HEK293 (cell line): Measurements from ENCODE around the gene SCFD2.

ENCODE experiments used
- CTCF ChIA-PET: fragments of 350-600 bp; formaldehyde crosslinking; extraction: SDS; loops from one replicate; lab custom pipeline; 2021; ENCODE audit warnings: antibody characterized with exemption; lab: Yijun Ruan, JAX
- POLR2A ChIA-PET: fragments of 300-600 bp; formaldehyde crosslinking; extraction: SDS; loops from one replicate; lab custom pipeline; 2020; ENCODE audit warnings: antibody characterized with exemption, inconsistent platforms; lab: Yijun Ruan, JAX
- H3K27ac ChIP-seq: fragments of 200-500 bp; sonication (Bioruptor generic); 2 replicates; pipeline ENCODE4 v1.5.1; 2014; ENCODE audit warnings: low read depth, low read length, control low read depth, inconsistent platforms; ENCODE audit errors: extremely low read depth
- H3K36me3 ChIP-seq, 2 experiments: fragments of 200-500 bp in 1 of 2; sonication (Bioruptor generic) in 1 of 2; 1 replicate in 1 of 2; 2 replicates in 1 of 2; pipeline ENCODE4 v1.5.1; 2014 to 2017; ENCODE audit warnings: inconsistent platforms in 2 of 2, low read length in 2 of 2; ENCODE audit not compliant: control insufficient read depth in 2 of 2, insufficient read depth in 1 of 2
- H3K4me1 ChIP-seq: fragments of 200-500 bp; sonication (Bioruptor generic); 2 replicates; pipeline ENCODE4 v1.5.1; 2014; ENCODE audit warnings: mild to moderate bottlenecking, low read length, inconsistent platforms; ENCODE audit not compliant: control insufficient read depth, insufficient read depth
- H3K4me3 ChIP-seq: 2 replicates; pipeline ENCODE4 v1.5.1; 2011; ENCODE audit warnings: low read depth, mild to moderate bottlenecking, control low read depth, low read length, moderate library complexity
- H3K9me3 ChIP-seq: fragments of 200-500 bp; sonication (Bioruptor generic); 2 replicates; pipeline ENCODE4 v1.5.1; 2014; ENCODE audit warnings: low read depth, low read length, inconsistent platforms; ENCODE audit not compliant: control insufficient read depth, insufficient read depth
- GLIS1 ChIP-seq: fragments of 450-650 bp; formaldehyde crosslinking; IDR thresholded peaks from 2 replicates; pipeline ENCODE4 v1.5.1; 2016; ENCODE audit warnings: missing biosample characterization, missing genetic modification characterization
- MYNN ChIP-seq: fragments of 450-650 bp; formaldehyde crosslinking; IDR thresholded peaks from 2 replicates; pipeline ENCODE4 v1.5.1; 2016; ENCODE audit warnings: missing biosample characterization, missing genetic modification characterization, borderline replicate concordance
- OVOL3 ChIP-seq: fragments of 450-650 bp; formaldehyde crosslinking; IDR thresholded peaks from 2 replicates; pipeline ENCODE4 v1.5.1; 2016; ENCODE audit warnings: missing biosample characterization, missing genetic modification characterization
- SCRT1 ChIP-seq: fragments of 450-650 bp; formaldehyde crosslinking; IDR thresholded peaks from 2 replicates; pipeline ENCODE4 v1.5.1; 2016; ENCODE audit warnings: missing biosample characterization, missing genetic modification characterization, borderline replicate concordance
- YY1 ChIP-seq: fragments of 450-650 bp; formaldehyde crosslinking; IDR thresholded peaks from 2 replicates; pipeline ENCODE4 v1.5.1; 2018; ENCODE audit warnings: missing biosample characterization, missing genetic modification characterization
- YY2 ChIP-seq: fragments of 450-650 bp; formaldehyde crosslinking; IDR thresholded peaks from 2 replicates; pipeline ENCODE4 v1.5.1; 2016; ENCODE audit warnings: missing biosample characterization, missing genetic modification characterization
- ZFP37 ChIP-seq: fragments of 450-650 bp; formaldehyde crosslinking; IDR thresholded peaks from 2 replicates; pipeline ENCODE4 v1.5.1; 2016; ENCODE audit warnings: missing biosample characterization, missing genetic modification characterization
- ZNF354C ChIP-seq: fragments of 450-650 bp; formaldehyde crosslinking; IDR thresholded peaks from 2 replicates; pipeline ENCODE4 v1.5.1; 2016; ENCODE audit warnings: missing biosample characterization, missing genetic modification characterization, low read depth, borderline replicate concordance
- ZNF398 ChIP-seq: fragments of 450-650 bp; formaldehyde crosslinking; IDR thresholded peaks from 2 replicates; pipeline ENCODE4 v1.5.1; 2017; ENCODE audit warnings: missing biosample characterization, missing genetic modification characterization
- ZNF423 ChIP-seq: fragments of 450-650 bp; formaldehyde crosslinking; IDR thresholded peaks from 2 replicates; pipeline ENCODE4 v1.5.1; 2016; ENCODE audit warnings: missing biosample characterization, missing genetic modification characterization
- ZNF510 ChIP-seq: fragments of 450-650 bp; formaldehyde crosslinking; IDR thresholded peaks from 2 replicates; pipeline ENCODE4 v1.5.1; 2018; ENCODE audit warnings: mild to moderate bottlenecking, missing genetic modification characterization, missing biosample characterization; ENCODE audit not compliant: insufficient replicate concordance
- ZNF585B ChIP-seq: fragments of 450-650 bp; formaldehyde crosslinking; IDR thresholded peaks from 2 replicates; pipeline ENCODE4 v1.5.1; 2016; ENCODE audit warnings: missing biosample characterization, missing genetic modification characterization
- ZNF610 ChIP-seq: fragments of 450-650 bp; formaldehyde crosslinking; IDR thresholded peaks from 2 replicates; pipeline ENCODE4 v1.5.1; 2016; ENCODE audit warnings: missing biosample characterization, missing genetic modification characterization, borderline replicate concordance
- ZNF621 ChIP-seq: fragments of 450-650 bp; formaldehyde crosslinking; IDR thresholded peaks from 2 replicates; pipeline ENCODE4 v1.5.1; 2017; ENCODE audit warnings: missing biosample characterization, missing genetic modification characterization
- ZNF629 ChIP-seq: fragments of 450-650 bp; formaldehyde crosslinking; IDR thresholded peaks from 2 replicates; pipeline ENCODE4 v1.5.1; 2017; ENCODE audit warnings: missing biosample characterization, missing genetic modification characterization
- ZNF747 ChIP-seq: fragments of 450-650 bp; formaldehyde crosslinking; IDR thresholded peaks from 2 replicates; pipeline ENCODE4 v1.5.1; 2016; ENCODE audit warnings: missing biosample characterization, missing genetic modification characterization
- ZNF776 ChIP-seq: fragments of 450-650 bp; formaldehyde crosslinking; IDR thresholded peaks from 2 replicates; pipeline ENCODE4 v1.5.0; 2017; ENCODE audit warnings: missing biosample characterization, missing genetic modification characterization, borderline replicate concordance
- TF ChIP-seq, protein P1 (sequence below): fragments of 450-650 bp; IDR thresholded peaks from 2 replicates; pipeline ENCODE4 v1.5.1; 2018; ENCODE audit warnings: missing biosample characterization, mild to moderate bottlenecking, missing genetic modification characterization
- TF ChIP-seq, protein P2 (sequence below): fragments of 450-650 bp; formaldehyde crosslinking; IDR thresholded peaks from 2 replicates; pipeline ENCODE4 v1.5.1; 2016; ENCODE audit warnings: missing biosample characterization, missing genetic modification characterization

SCFD2 gene

DNA sequence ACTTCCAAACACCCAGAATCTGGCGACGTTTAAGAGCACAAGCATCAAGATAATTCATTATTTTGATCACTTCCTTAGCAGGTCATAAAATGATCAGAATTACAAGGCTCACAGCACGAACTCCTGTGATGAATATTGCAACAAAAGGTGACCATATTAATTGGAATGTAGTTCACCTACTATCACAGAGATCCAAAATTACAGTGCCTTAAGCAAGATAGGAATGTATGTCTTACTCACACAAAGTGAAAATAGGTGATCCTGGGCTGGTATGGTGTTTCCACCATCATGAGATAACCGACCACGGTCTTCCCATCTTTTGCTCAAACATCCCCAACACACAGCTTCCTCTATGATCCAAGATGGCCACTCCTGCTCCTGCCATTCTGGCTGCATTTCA, 131.2 kb downstream of the SCFD2 start:
- ChIA-PET POLR2A (no interaction called here), CTCF (interaction anchor here (0.6 kb wide), 1 partner anchor 599 kb away, joined by 3 read pairs; no protein-coding TSS in a partner anchor)
- H3K9me3 ChIP-seq, result no peaks in the 10 kb centered on the region
- H3K4me3 ChIP-seq, result no peak overlapping the region
- no peak overlapping the region for H3K27ac ChIP-seq
- H3K4me1 ChIP-seq, result no peaks in the 10 kb centered on the region
- no peaks in the 10 kb centered on the region for H3K36me3 ChIP-seq
- TF ChIP-seq, protein P1, sequence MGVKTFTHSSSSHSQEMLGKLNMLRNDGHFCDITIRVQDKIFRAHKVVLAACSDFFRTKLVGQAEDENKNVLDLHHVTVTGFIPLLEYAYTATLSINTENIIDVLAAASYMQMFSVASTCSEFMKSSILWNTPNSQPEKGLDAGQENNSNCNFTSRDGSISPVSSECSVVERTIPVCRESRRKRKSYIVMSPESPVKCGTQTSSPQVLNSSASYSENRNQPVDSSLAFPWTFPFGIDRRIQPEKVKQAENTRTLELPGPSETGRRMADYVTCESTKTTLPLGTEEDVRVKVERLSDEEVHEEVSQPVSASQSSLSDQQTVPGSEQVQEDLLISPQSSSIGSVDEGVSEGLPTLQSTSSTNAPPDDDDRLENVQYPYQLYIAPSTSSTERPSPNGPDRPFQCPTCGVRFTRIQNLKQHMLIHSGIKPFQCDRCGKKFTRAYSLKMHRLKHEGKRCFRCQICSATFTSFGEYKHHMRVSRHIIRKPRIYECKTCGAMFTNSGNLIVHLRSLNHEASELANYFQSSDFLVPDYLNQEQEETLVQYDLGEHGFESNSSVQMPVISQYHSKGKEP, result no peak
- TF ChIP-seq ZNF423 (tag by site-specific recombination) (no peak), ZNF747 (tag by site-specific recombination) (no peak), ZNF629 (tag by site-specific recombination) (no peak), ZNF776 (tag by site-specific recombination) (no peak), ZNF585B (tag by site-specific recombination) (no peak), YY2 (no peak), ZNF621 (tag by site-specific recombination) (no peak), ZNF398 (tag by site-specific recombination) (no peak), SCRT1 (tag by site-specific recombination) (no peak), YY1 (tag by site-specific recombination) (no peak), MYNN (no peak), OVOL3 (tag by site-specific recombination) (no peak), ZNF354C (tag by site-specific recombination) (no peak), ZNF510 (tag by site-specific recombination) (no peak), ZFP37 (no peak), GLIS1 (tag by site-specific recombination) (no peak), ZNF610 (tag by site-specific recombination) (no peak)
- TF ChIP-seq, all 188 proteins: peak for 0

DNA sequence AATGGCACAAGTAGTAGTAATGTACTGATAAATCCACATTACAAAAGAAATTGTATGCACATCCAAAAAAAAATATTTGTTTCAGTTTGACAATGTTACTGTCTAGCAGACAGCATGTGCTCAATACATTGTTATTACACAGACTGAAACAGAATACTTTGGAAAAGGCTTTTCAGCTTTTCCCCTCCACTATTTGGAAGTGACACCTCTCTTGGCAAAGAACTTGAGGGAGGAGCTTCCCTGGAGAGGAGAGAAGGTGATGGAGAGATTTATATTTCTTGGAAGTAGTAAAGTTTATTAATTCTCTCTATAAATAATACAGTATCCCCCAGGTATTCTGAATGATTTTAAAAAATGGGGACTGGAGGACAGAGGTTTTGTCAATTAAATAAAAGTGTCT, 131.8 kb downstream of the SCFD2 start:
- no peak overlapping the region for H3K27ac ChIP-seq
- H3K36me3 ChIP-seq, result no peaks in the 10 kb centered on the region
- H3K4me3 ChIP-seq, result no peak overlapping the region
- no peaks in the 10 kb centered on the region for H3K4me1 ChIP-seq
- H3K9me3 ChIP-seq, result no peaks in the 10 kb centered on the region
- POLR2A ChIA-PET, result no interaction called here
- TF ChIP-seq OVOL3 (tag by site-specific recombination), result no peak
- TF ChIP-seq, protein P2, sequence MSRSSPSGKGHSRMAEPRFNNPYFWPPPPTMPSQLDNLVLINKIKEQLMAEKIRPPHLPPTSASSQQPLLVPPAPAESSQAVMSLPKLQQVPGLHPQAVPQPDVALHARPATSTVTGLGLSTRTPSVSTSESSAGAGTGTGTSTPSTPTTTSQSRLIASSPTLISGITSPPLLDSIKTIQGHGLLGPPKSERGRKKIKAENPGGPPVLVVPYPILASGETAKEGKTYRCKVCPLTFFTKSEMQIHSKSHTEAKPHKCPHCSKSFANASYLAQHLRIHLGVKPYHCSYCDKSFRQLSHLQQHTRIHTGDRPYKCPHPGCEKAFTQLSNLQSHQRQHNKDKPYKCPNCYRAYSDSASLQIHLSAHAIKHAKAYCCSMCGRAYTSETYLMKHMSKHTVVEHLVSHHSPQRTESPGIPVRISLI (tag by site-specific recombination), result no peak
- CTCF ChIA-PET, result interaction anchor here (0.6 kb wide), 1 partner anchor 598 kb away, joined by 3 read pairs; no protein-coding TSS in a partner anchor
